Mesothelial cell of epicardium (in vitro differentiated cells): ENCODE data around the gene AP3B1. TPM values are rescaled to one million over a fixed set of nuclear protein-coding genes. Genes with fewer than 3 reads are reported as not detected.

Experiments used
- DNase-seq, 2 experiments: peaks; one replicate each; pipeline ENCODE4 v3.0.0; 2021; ENCODE audit warnings: low spot score in 2 of 2; ENCODE audit not compliant: unreplicated experiment in 2 of 2
- H3K27ac Mint-ChIP-seq: 2 replicates; pipeline ENCODE4 v1.8.0; 2021; ENCODE audit warnings: mixed read lengths
- H3K27me3 Mint-ChIP-seq: 2 replicates; pipeline ENCODE4 v1.8.0; 2021; ENCODE audit warnings: low read depth, mixed read lengths
- H3K36me3 Mint-ChIP-seq: 2 replicates; pipeline ENCODE4 v1.8.0; 2021; ENCODE audit warnings: mixed read lengths
- H3K4me1 Mint-ChIP-seq: 2 replicates; pipeline ENCODE4 v1.8.0; 2021; ENCODE audit warnings: mixed read lengths
- H3K4me3 Mint-ChIP-seq: 2 replicates; pipeline ENCODE4 v1.8.0; 2021; ENCODE audit warnings: mild to moderate bottlenecking, moderate library complexity, mixed read lengths
- H3K9me3 Mint-ChIP-seq: 2 replicates; pipeline ENCODE4 v1.8.0; 2021; ENCODE audit warnings: mixed read lengths
- CTCF ChIP-seq: fragments of 200-600 bp; sonication (generic); IDR thresholded peaks from one replicate; pipeline ENCODE4 v1.5.0; 2021; ENCODE audit warnings: antibody characterized with exemption; ENCODE audit not compliant: unreplicated experiment
- total RNA-seq: library from RNA; stranded (reverse); gene quantifications from 3 replicates; pipeline ENCODE4 v1.2.1, GENCODE V29; 2021

Gene AP3B1
- total RNA-seq, 1 donor from 2014 or later = 50.6 TPM

DNA sequence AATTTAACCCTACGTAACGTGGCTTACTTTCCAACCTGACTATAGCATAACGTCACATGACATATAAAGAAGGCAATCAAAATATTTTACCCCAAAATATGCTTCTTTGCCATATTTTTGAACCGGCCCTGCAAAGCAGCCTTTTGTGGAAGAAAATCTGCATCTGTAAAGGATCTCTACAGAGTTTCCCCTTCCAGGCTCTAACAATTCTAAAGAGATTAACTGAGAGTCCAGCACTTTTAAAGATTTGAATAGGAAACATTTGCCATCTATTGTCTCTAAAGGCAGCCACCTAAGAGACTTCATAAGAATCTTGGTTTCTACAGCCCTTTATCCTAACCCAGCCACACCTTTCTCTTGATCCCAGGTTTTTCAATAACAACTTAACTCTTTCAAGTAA is 22.7 kb downstream of the AP3B1 start:
- no peak for TF ChIP-seq CTCF
- no peak for DNase-seq
- H3K36me3 Mint-ChIP-seq = peaks cover 5% of the 10 kb centered on the region
- H3K4me1 Mint-ChIP-seq = peaks cover 6% of the 10 kb centered on the region
- no peak overlapping the region for H3K4me3 Mint-ChIP-seq
- H3K27me3 Mint-ChIP-seq = no peaks in the 10 kb centered on the region
- no peak overlapping the region for H3K27ac Mint-ChIP-seq
- H3K9me3 Mint-ChIP-seq = no peaks in the 10 kb centered on the region

GRCh38 chr5:78269088-78269703 is 25.3 kb downstream of the AP3B1 start:
- H3K36me3 Mint-ChIP-seq = peaks cover 15% of the 10 kb centered on the region
- no peak overlapping the region for H3K4me3 Mint-ChIP-seq
- TF ChIP-seq CTCF = peak; percentile 66
- H3K4me1 Mint-ChIP-seq = peaks cover 6% of the 10 kb centered on the region
- no peak for DNase-seq
- H3K9me3 Mint-ChIP-seq = no peaks in the 10 kb centered on the region
- no peaks in the 10 kb centered on the region for H3K27me3 Mint-ChIP-seq
- H3K27ac Mint-ChIP-seq = no peak overlapping the region

DNA sequence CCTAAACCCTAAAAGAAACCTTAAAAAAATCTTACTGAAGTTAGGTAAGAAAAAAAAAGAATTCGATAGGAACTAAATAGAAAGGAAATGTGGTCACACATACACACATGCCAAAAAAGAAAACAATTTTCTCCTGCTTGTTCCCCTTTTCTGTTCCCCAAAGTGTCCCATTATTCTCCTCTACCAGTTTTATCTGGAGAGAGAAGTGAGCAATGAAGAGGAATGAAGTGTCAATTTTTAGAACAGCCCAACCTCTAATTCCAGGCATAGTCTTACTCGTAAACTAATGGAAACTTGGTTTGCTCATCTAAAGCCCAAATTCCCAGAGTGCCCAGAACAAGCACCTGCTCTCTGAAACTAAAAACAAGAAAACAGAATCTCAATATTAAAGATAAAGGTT is 26.1 kb downstream of the AP3B1 start:
- Mint-ChIP-seq H3K36me3 (peaks cover 18% of the 10 kb centered on the region), H3K4me1 (peaks cover 6% of the 10 kb centered on the region), H3K9me3 (no peaks in the 10 kb centered on the region), H3K4me3 (no peak overlapping the region), H3K27ac (no peak overlapping the region), H3K27me3 (no peaks in the 10 kb centered on the region)
- DNase-seq = no peak
- no peak for TF ChIP-seq CTCF

DNA sequence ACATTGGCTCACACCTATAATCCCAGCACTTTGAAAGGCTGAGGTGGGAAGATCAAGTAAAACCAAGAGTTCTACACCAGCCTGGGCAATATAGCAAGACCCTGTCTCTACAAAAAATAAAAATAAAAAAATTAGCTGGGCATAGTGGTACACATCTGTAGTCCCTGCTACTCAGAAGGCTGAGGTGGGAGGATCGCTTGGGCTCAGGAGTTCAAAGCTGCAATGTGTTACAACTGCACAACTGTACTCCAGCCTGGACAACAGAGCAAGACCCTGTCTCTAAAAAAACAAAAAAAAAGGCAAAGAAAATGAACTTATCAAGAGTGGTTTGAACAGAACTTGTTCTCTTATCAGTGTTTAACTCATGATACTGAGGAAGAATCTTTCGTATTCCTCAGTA is 29.3 kb downstream of the AP3B1 start:
- H3K4me3 Mint-ChIP-seq = no peak overlapping the region

DNA sequence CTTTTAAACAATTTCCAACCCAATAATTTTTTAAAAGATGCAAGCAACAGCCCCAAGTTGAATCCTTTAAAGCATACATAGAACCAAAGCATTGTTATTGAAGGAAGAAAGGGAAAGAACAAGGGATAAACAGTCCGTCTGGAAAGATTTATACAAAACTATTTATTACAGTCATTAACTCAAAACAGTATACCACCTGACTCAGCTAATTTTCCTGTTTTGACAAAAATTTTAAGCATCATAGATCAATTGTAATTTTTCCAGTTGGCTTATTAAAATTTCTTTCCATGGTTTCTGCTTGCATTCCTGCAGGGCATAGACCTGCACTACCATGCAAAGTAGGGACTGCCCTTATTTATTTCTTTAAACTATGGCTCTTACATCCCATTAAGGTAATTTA is 29.9 kb downstream of the AP3B1 start:
- TF ChIP-seq CTCF = no peak
- Mint-ChIP-seq H3K36me3 (peaks cover 35% of the 10 kb centered on the region), H3K4me3 (no peak overlapping the region), H3K27ac (no peak overlapping the region), H3K27me3 (no peaks in the 10 kb centered on the region), H3K4me1 (peaks cover 3% of the 10 kb centered on the region), H3K9me3 (no peaks in the 10 kb centered on the region)
- no peak for DNase-seq

More for the DNA sequence above, 29.3 kb downstream of the AP3B1 start:
- H3K27ac Mint-ChIP-seq = no peak overlapping the region
- DNase-seq = no peak
- H3K9me3 Mint-ChIP-seq = no peaks in the 10 kb centered on the region
- no peaks in the 10 kb centered on the region for H3K27me3 Mint-ChIP-seq
- no peak for TF ChIP-seq CTCF
- peaks cover 32% of the 10 kb centered on the region for H3K36me3 Mint-ChIP-seq
- H3K4me1 Mint-ChIP-seq = peaks cover 3% of the 10 kb centered on the region

GRCh38 chr5:78260771-78261170 is 33.7 kb downstream of the AP3B1 start:
- H3K27me3 Mint-ChIP-seq = no peaks in the 10 kb centered on the region
- no peak overlapping the region for H3K27ac Mint-ChIP-seq

More at GRCh38 chr5:78260771-78261170, 33.7 kb downstream of the AP3B1 start:
- Mint-ChIP-seq H3K4me3 (no peak overlapping the region), H3K9me3 (peaks cover 21% of the 10 kb centered on the region), H3K36me3 (peaks cover 65% of the 10 kb centered on the region), H3K4me1 (no peaks in the 10 kb centered on the region)
- TF ChIP-seq CTCF = no peak
- DNase-seq = no peak
